ENCODE results near the gene CLSTN2.

Gene CLSTN2

GRCh38 chr3:140177943-140178342, 243.0 kb downstream of the CLSTN2 start:
- Histone ChIP-seq H3K4me3 (ENCODE audit: low read depth, low read length) (no peak overlapping the region), H3K4me1 (ENCODE audit: control insufficient read depth, insufficient read depth, low read length) (no peaks in the 10 kb centered on the region), H3K9me3 (ENCODE audit: control insufficient read depth, insufficient read depth, low read depth, low read length) (no peaks in the 10 kb centered on the region), H3K27ac (ENCODE audit: extremely low read depth, low read depth, low read length) (no peak overlapping the region), H3K36me3 (ENCODE audit: control insufficient read depth in 2 of 2, insufficient read depth in 1 of 2, low read length in 2 of 2) (no peaks in the 10 kb centered on the region)
- TF ChIP-seq ZNF248 (tag by site-specific recombination; IDR thresholded peaks at IDR 0.05) (no peak), ZNF610 (tag by site-specific recombination; IDR thresholded peaks at IDR 0.05; ENCODE audit: borderline replicate concordance) (no peak)
- ChIA-PET CTCF (interaction anchor here (0.6 to 1.2 kb wide), 4 partner anchors 23 to 380 kb away, joined by 3 to 4 read pairs (median 3); no protein-coding TSS in a partner anchor), POLR2A (no interaction called here)

DNA sequence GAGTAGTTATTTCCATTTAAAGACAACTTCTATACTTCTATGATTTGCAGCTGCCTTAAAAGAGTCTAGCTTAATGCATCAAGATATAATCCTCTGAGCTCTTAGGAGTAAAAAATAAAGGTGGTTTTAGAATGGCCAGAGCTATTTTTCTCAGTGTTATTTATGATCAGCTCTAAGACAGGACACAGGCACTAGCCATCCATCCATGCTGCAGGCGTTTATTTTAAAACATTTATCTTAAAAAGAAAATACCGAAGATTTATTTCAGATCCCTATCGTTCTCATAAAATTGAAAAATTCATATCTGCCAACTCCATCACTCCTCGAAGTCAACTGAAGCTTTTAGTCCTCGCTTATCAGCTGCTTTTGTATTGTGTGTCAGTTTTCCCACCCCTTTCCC, 243.5 kb downstream of the CLSTN2 start:
- Histone ChIP-seq H3K36me3 (ENCODE audit: control insufficient read depth in 2 of 2, insufficient read depth in 1 of 2, low read length in 2 of 2) (no peaks in the 10 kb centered on the region), H3K4me3 (ENCODE audit: low read depth, low read length) (no peak overlapping the region), H3K27ac (ENCODE audit: extremely low read depth, low read depth, low read length) (no peak overlapping the region), H3K9me3 (ENCODE audit: control insufficient read depth, insufficient read depth, low read depth, low read length) (no peaks in the 10 kb centered on the region), H3K4me1 (ENCODE audit: control insufficient read depth, insufficient read depth, low read length) (no peaks in the 10 kb centered on the region)
- CTCF ChIA-PET, result interaction anchor here (0.6 to 1.2 kb wide), 3 partner anchors 112 to 624 kb away, joined by 3 read pairs; no protein-coding TSS in a partner anchor
- no peak for TF ChIP-seq ELK4 (IDR thresholded peaks at IDR 0.05; ENCODE audit: borderline replicate concordance, low read depth, low read length)
- POLR2A ChIA-PET, result no interaction called here

DNA sequence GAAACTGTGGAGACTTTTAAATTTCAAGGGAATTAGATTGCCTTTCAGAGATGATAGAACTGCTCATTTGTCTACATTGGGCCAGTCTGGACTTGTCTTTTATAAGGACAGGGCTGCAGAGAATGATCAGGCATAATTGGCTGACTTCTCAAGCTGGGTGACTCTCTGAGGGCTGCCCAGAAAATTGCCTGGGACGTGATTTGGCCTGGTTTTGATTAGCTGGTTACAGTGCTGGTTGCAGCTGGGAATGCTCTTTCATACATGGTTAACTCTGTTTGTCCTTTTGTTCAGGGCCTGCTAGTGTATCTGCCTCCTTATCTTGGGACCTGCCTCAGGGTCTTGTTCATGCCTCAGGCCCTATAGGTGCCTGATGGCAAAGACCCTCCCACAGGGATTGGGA, 245.6 kb downstream of the CLSTN2 start:
- Histone ChIP-seq H3K4me1 (ENCODE audit: control insufficient read depth, insufficient read depth, low read length) (no peaks in the 10 kb centered on the region), H3K36me3 (ENCODE audit: control insufficient read depth in 2 of 2, insufficient read depth in 1 of 2, low read length in 2 of 2) (no peaks in the 10 kb centered on the region), H3K9me3 (ENCODE audit: control insufficient read depth, insufficient read depth, low read depth, low read length) (no peaks in the 10 kb centered on the region), H3K4me3 (ENCODE audit: low read depth, low read length) (no peak overlapping the region), H3K27ac (ENCODE audit: extremely low read depth, low read depth, low read length) (no peak overlapping the region)
- ChIA-PET CTCF (no interaction called here), POLR2A (no interaction called here)
- TF ChIP-seq GLI2 (tag by site-specific recombination; IDR thresholded peaks at IDR 0.05; ENCODE audit: borderline replicate concordance, low read depth) (no peak), ELK4 (IDR thresholded peaks at IDR 0.05; ENCODE audit: borderline replicate concordance, low read depth, low read length) (no peak), GLIS1 (tag by site-specific recombination; IDR thresholded peaks at IDR 0.05) (no peak), ZBTB11 (tag by site-specific recombination; conservative IDR thresholded peaks at IDR 0.05; ENCODE audit: low read depth) (no peak), ZNF654 (tag by site-specific recombination; IDR thresholded peaks at IDR 0.05; ENCODE audit: low read depth) (no peak), GLIS2 (tag by site-specific recombination; IDR thresholded peaks at IDR 0.05) (no peak), ZNF133 (tag by site-specific recombination; IDR thresholded peaks at IDR 0.05) (no peak), ZBTB8A (tag by site-specific recombination; IDR thresholded peaks at IDR 0.05) (peak; percentile 21; the same call in 1 of the 2 replicates), ZNF645 (tag by site-specific recombination; IDR thresholded peaks at IDR 0.05) (no peak), TRIM28 (IDR thresholded peaks at IDR 0.05; ENCODE audit: borderline replicate concordance, low read length) (peak; percentile 47; the same call in 1 of the 2 replicates), ZNF24 (tag by site-specific recombination; IDR thresholded peaks at IDR 0.05) (no peak), ZNF366 (tag by site-specific recombination; conservative IDR thresholded peaks at IDR 0.05) (peak; percentile 20; the same call in 1 of the 2 replicates), ZFHX2 (tag by site-specific recombination; conservative IDR thresholded peaks at IDR 0.05) (no peak), KLF16 (tag by site-specific recombination; IDR thresholded peaks at IDR 0.05) (no peak), YY2 (tag by site-specific recombination; IDR thresholded peaks at IDR 0.05) (no peak), ZNF335 (tag by site-specific recombination; conservative IDR thresholded peaks at IDR 0.05) (peak; percentile 84), YY1 (tag by site-specific recombination; IDR thresholded peaks at IDR 0.05) (no peak), ZNF658 (tag by site-specific recombination; IDR thresholded peaks at IDR 0.05) (no peak), ZNF404 (tag by site-specific recombination; IDR thresholded peaks at IDR 0.05) (no peak)
- TF ChIP-seq, protein P1, sequence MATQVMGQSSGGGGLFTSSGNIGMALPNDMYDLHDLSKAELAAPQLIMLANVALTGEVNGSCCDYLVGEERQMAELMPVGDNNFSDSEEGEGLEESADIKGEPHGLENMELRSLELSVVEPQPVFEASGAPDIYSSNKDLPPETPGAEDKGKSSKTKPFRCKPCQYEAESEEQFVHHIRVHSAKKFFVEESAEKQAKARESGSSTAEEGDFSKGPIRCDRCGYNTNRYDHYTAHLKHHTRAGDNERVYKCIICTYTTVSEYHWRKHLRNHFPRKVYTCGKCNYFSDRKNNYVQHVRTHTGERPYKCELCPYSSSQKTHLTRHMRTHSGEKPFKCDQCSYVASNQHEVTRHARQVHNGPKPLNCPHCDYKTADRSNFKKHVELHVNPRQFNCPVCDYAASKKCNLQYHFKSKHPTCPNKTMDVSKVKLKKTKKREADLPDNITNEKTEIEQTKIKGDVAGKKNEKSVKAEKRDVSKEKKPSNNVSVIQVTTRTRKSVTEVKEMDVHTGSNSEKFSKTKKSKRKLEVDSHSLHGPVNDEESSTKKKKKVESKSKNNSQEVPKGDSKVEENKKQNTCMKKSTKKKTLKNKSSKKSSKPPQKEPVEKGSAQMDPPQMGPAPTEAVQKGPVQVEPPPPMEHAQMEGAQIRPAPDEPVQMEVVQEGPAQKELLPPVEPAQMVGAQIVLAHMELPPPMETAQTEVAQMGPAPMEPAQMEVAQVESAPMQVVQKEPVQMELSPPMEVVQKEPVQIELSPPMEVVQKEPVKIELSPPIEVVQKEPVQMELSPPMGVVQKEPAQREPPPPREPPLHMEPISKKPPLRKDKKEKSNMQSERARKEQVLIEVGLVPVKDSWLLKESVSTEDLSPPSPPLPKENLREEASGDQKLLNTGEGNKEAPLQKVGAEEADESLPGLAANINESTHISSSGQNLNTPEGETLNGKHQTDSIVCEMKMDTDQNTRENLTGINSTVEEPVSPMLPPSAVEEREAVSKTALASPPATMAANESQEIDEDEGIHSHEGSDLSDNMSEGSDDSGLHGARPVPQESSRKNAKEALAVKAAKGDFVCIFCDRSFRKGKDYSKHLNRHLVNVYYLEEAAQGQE (tag by site-specific recombination; IDR thresholded peaks at IDR 0.05), result no peak

Measured in HEK293 (cell line).